Measurements from ENCODE around the gene GLCCI1.
"Not testable (repeated sequence)": the region's sequence is repeated elsewhere in the genome, so short reads cannot be mapped to it uniquely, and the experiment has no call there.

Gene GLCCI1

GRCh38 chr7:8044761-8045430 lies 76.3 kb downstream of the GLCCI1 start:
- FAIRE-seq = no peak
- DNase-seq (ENCODE audit: low spot score) = no peak

DNA sequence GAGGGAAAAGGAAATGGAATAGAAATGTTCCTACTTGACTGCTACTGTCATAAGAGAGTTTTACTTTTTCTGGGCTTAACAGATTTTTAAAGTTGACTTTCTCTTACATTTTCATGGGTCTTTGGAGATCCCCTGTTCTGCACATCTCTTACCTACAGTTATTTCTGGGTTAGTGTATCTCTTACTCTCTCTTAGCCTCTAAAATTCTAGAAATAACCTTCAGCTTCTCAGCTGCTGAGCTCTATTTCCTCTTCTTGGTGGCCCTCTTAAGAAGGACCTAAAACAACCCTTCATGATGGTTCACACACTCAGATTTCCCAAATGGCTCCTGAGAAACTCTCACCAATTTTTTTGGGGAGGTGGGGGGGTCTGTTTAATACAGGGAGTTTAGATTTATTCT lies 79.5 kb downstream of the GLCCI1 start:
- not testable (repeated sequence) for DNase-seq (ENCODE audit: low spot score); FAIRE-seq

GRCh38 chr7:8051373-8051772 lies 82.8 kb downstream of the GLCCI1 start:
- no peak for FAIRE-seq
- no peak for DNase-seq (ENCODE audit: low spot score)

GRCh38 chr7:8051998-8052397 lies 83.4 kb downstream of the GLCCI1 start:
- FAIRE-seq (no peak), DNase-seq (ENCODE audit: low spot score) (no peak)

- no peak for DNase-seq (ENCODE audit: low spot score)
- FAIRE-seq = no peak
These were observed 84.2 kb downstream of the GLCCI1 start for GRCh38 chr7:8052824-8053223.

DNA sequence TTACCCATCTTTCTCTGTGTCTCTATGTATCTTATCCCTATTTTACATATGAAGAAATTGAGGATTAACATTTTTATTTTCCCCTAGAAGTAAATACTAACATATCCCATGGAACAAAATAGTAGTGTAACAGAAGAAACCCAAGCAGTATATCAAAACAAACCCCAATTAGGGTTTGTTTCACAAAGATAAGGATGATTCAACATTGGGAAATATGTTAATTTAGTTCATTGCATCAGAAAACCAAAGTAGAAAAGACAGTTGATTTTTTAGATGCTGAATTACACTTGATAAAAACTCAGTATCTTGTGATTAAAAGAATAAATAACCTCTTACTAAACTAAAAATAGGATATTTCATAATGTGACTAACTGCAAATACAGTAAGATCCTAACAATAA lies 87.8 kb downstream of the GLCCI1 start:
- no peak for DNase-seq (ENCODE audit: low spot score)
- FAIRE-seq = peak; percentile 29

- FAIRE-seq (peak; percentile 18), DNase-seq (ENCODE audit: low spot score) (no peak)
These were observed 89.0 kb downstream of the GLCCI1 start for GRCh38 chr7:8057566-8057965.

- no peak for FAIRE-seq
- DNase-seq (ENCODE audit: low spot score) = no peak
These were observed 89.7 kb downstream of the GLCCI1 start for GRCh38 chr7:8058322-8058721.

GRCh38 chr7:8058852-8059251 lies 90.3 kb downstream of the GLCCI1 start:
- FAIRE-seq (no peak), DNase-seq (ENCODE audit: low spot score) (no peak)

GRCh38 chr7:8060241-8060640 lies 91.6 kb downstream of the GLCCI1 start:
- FAIRE-seq (no peak), DNase-seq (ENCODE audit: low spot score) (no peak)

DNA sequence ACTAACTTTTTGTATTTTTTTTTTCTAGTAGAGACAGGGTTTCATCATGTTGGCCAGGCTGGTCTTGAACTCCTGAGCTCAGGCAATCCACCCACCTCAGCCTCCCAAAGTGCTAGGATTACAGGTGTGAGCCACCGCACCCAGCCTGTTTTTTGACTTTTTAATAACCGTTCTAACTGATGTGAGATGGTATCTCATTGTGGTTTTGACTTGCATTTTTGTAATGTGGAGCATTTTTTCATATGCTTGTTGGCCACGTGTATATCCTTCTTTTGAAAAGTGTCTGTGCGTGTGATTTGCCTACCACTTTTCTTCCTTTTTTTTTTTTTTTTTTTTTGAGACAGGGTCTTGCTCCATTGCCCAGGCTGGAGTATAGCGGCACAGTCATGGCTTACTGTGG lies 94.7 kb downstream of the GLCCI1 start:
- FAIRE-seq; DNase-seq (ENCODE audit: low spot score): not testable (repeated sequence)

DNA sequence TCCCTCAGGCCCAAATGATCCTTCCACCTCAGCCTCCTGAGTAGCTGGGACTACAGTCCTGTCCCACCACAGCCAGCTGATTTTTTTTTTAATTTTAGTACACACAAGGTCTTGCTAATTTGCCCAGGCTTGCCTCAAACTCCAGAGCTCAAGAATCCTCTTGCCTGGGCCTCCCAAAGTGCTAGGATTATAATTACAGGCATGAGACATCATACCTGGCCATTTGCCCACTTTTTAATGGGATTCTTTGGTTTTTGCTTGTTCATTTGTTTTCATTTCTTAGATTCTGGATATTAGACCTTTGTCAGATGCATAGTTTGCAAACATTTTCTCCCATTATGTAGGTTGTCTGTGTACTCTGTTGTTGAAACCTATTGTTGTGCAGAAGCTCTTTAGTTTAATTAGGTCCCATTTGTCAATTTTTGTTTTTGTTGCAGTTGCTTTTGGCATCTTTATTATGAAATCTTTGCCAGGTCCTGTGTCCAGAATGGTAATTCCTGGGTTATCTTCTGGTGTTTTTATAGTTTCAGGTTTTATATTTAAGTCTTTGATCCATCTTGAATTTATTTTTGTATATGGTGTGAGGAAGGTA lies 95.2 kb downstream of the GLCCI1 start:
- no peak for DNase-seq (ENCODE audit: low spot score)
- FAIRE-seq = no peak

DNA sequence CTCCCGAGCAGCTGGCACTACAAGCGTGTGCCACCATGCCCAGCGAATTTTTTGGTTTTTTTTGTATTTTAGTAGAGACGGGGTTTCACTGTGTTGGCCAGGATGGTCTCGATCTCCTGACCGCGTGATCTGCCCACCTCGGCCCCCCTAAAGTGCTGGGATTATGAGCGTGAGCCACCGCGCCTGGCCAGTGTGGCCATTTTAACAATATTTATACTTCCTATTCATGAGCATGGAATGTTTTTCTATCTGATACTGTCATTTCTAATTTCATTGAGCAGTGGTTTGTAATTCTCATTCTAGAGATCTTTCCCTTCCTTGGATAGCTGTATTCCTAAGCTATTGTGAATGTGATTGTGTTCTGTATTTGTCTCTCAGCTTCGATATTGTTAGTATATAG lies 96.2 kb downstream of the GLCCI1 start:
- DNase-seq (ENCODE audit: low spot score) (no peak), FAIRE-seq (no peak)

GRCh38 chr7:8065356-8065813 lies 96.8 kb downstream of the GLCCI1 start:
- DNase-seq (ENCODE audit: low spot score) (peak; percentile 34), FAIRE-seq (peak; percentile 56)

GRCh38 chr7:8068892-8069686 lies 100.5 kb downstream of the GLCCI1 start:
- FAIRE-seq (no peak), DNase-seq (ENCODE audit: low spot score) (no peak)

DNA sequence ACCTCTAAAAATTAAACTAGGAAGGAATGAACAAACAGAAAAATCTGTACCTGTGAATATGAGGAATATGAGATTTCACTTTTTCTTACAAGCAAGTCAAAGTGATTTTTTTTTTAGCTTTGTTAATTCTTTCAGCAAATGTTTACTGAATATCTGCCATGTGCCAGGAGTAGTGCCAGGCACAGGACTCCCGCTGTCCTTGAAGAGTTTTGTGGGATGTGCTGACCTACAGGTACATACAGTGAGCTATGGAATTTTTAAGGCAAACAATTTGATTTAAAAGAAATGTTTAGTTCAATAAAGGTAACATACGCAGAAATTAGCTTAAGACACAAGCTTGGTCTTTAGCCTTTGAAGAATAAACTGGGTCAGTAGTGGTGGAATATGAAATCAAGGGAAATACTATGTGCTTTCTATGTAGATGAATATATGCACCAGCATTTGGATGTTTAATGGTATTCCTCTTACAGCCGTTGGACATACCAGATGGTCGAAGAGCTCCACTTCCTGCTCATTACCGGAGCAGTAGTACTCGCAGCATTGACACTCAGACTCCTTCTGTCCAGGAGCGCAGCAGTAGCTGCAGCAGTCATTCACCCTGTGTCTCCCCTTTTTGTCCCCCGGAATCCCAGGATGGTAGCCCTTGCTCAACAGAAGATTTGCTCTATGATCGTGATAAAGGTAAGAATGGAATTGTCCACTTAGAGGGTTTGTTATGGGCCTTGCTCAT lies 102.0 kb downstream of the GLCCI1 start:
- no peak for FAIRE-seq
- DNase-seq (ENCODE audit: low spot score) = no peak

DNA sequence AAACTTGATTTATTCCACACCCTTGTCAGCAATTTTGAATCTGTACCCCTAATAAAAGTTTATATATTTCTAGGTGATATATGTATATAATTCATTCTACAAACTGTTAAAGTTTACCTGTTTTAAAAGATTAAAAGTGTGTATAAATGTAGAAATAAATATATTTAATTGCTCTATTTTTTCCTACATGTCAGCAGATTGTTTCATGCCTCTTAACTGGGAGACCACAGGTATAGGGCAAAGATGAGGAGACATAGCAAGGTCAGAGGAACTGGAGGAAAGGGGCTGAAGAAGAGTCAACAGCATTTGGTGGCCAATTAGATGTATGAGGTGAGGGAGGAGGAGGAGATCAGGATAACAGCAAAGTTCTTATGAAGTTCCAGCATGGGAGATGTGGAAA lies 109.8 kb downstream of the GLCCI1 start:
- FAIRE-seq = peak; percentile 10
- no peak for DNase-seq (ENCODE audit: low spot score)

- DNase-seq (ENCODE audit: low spot score) (no peak), FAIRE-seq (no peak)
These were observed 114.2 kb downstream of the GLCCI1 start for GRCh38 chr7:8082762-8083161.

GRCh38 chr7:8084836-8085235 lies 116.2 kb downstream of the GLCCI1 start:
- DNase-seq (ENCODE audit: low spot score) = no peak
- no peak for FAIRE-seq

- DNase-seq (ENCODE audit: low spot score) (no peak), FAIRE-seq (no peak)
These were observed 116.8 kb downstream of the GLCCI1 start for GRCh38 chr7:8085420-8085819.

DNA sequence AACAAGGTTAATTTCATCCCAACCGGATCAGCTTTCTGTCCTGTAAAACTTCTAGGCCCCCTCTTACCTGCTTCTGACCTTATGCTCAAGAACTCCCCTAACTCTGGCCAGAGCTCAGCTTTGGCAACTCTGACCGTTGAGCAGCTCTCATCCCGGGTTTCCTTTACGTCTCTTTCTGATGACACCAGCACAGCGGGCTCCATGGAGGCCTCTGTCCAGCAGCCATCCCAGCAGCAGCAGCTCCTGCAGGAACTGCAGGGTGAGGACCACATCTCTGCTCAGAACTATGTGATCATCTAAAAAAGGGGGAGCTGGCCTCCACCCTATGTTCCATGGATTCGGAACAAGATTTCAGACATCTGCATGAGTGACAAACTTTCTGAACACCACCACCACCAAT lies 117.6 kb downstream of the GLCCI1 start:
- no peak for FAIRE-seq
- no peak for DNase-seq (ENCODE audit: low spot score)
